Stimulated activated CD4-positive, alpha-beta T cell treated with anti-CD3 and anti-CD28 coated beads, Interleukin-4, amount 100 ng/mL, for 48 hours (primary cell): ENCODE measurements around the gene COMP.
"Not testable (repeated sequence)": the region's sequence is repeated elsewhere in the genome, so short reads cannot be mapped to it uniquely, and the experiment has no call there.

ENCODE experiments used
- DNase-seq, 2 donors: peaks; one replicate each; pipeline ENCODE4 v3.0.0-alpha.2; 2020; ENCODE audit warnings: low read depth in 2 of 2

Gene COMP

DNA sequence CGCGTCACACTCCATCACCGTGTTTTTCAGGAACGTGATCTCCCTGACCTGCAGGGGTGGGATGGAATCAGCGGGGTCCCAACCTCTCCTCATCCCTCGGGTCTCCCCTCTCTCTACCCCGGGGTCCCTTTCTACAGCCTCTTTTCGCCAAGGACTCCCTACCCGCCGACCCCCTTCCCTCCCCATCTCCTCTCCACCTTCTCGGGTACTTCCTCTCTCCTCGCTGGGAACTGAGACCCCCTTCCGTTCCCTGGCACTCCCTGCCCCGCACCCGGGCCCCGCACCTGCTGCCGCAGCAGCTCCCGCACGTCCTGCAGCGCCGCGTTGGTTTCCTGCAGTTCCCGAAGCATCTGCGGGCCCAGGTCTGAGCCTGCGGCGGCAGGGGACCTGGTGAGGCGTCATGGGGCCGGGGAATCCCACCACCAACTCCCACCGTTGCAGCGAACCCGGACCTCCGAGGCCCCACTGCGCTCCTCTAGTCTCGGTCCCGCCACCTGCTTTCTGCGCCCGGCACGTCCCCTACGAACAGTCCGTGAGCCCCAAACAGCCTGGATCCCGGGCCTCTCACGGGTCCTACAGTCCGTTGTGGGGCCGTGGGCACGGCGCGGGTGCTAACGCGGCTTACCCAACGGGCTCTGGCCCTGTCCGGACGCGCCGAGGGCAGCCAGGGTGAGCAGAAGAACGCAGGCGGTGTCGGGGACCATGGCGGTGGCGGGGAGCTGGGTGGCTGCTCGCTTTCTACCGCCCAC, at the start of gene COMP:
COMP (minus strand) TSS at position 740 of the 749 bp plus-strand sequence; CDS start at position 704, 36 bp downstream.
- DNase-seq = no peak

DNA sequence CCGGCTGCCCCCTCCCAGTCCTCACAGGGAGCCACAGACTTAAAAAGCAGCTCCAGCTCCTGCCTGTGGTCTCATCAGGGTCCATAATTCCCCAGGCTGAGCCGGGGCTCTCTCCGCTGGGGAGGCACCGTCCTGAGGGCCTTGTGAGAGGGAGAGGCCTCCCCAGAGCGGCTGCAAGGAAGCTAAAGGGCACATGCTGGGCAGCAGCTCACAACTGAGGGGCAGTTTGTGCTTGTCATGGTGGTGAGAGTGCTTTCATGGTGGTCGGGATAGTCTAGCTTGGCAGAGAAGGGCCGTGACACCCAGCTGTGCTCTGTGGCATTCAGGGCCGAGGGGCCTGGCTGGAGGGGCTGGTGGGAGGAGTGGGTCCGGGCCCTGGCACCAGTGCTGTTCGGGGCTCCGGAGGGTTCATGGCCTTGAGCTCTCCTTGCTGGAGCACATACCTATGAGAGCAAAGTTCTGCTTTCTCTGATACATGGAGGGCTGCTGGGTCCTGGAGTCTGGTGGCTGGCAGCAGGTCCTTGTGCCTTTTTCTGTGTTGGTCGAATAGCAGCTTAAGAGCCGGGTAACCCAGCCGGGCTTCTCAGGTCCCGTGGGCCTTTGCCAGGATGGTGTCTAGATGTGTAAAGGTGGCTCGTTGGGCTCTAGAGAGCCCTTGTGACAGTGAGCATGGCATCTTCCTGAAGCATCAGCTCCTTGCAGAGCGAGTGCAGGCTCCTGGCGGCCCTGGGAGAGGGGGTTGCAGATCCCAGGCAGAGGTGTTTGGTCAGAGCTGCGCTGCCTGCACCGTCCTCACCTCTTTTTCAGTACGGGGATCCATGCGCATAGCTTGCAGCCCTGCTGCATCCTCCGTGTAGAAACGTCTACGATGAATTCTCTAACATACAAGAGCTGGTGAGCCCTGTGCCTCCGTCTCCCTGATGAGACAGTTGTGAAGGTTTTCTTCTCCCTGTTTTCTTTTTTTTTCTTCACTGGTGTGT, 49.5 kb upstream of the COMP start:
- DNase-seq = no peak

DNA sequence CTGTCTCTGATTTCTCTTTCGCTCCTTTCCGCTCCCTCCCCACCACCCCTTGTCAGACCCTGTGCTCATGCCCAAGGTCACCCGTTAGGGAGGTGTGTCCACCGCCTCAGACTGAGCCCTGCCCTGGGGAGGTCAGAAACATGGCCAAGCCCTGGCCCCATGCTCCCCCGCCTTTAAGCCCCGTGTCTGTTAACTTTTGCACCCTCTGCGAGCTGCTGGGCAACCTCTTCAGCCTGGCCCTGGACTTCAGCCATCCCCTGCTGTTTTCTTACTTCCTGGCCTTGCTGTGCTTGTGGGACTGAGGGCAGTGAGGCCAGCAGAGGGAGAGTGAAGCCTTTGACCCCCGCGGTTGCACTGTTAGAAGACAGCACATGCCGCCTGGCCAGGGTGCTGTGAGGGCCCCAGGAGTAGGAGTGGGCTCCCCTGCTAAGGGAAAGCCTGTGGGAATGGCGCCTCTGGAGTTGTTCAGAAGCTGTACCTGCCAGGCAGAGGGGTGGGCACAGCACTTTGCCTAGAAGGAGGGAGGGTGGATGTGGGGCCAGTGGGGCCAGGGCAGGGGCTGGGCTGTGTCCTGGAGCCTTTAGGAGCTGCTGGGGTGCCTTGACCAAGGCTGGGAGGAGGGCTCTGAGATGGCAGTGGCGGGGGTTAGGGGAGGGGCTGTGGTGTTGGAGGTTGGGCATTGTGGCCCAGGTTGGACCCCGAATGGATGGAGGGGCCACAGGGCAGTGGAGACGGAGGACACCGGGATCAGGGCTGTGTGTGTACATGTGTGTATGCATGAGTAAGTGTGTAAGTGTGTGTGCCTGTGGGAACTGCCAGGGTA, 48.6 kb upstream of the COMP start:
- DNase-seq = no peak

DNA sequence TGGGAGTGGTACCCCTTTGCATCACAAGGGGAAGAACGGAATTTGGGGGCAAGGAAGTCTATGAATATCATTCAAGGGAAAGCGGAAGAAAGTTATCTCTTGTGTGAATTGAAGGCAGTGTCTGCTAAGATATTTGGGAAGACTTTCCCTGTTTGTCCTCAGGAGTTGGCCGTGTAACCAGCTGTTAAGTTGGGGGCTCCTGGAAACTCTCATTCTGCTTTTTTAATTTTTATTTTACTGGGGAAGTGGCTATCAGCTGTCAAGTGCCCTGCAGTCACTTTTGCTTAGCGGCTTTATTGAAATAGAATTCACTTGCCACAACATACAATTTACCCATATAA, 43.5 kb upstream of the COMP start:
- DNase-seq = no peak

DNA sequence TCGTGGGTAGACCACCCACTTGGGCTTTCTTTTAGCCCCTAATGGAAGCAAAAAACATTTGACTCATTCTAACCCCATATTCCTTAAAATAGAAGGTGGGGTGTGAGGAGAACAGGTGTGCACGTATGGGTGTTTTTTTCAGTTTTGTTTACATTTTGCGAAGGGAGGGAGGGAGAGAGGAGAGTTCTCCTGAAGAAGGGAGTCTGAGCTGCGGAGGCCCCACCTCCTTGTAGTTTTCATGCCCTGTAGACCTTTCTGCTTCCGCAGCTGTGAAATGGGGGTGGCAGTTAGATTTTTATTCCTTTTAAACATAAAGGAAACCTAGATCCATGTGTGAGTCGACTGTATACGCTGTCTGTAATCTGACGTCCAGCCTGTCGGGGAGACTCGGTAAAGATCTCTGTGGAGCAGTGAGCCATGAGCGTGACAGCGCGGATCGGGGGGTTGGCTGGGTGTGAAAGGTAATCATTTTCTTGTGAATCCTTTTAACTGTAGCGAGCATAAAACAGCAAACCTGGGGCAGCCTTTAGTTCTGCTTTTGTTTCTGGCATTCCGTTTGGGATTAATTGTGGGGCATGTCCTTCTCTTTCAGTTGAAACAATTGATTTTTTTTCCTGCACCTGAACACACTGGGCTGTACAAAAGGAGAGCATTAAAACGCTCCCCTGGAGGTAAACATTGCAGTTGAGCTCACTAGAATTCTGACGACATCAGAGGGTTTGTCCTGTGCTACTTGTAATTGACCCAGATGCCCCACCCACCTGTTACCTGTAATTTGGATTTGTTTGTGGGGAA, 42.9 kb upstream of the COMP start:
- DNase-seq = no peak

DNA sequence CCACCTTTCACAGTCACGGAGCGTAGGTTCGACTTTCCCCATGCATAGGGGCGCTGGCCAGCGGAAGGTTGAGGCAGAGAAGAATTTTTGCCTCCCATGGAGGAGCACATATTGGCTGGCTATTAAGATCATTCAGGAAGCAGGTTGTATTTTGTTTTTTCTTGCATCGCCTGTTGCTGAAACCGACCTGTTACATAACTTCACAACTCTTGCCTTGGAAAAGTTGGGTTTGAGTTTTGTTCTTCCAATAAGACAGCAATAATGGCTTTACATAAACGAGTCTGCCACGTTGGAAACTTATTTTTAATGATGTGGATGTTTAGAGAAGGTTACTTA, 42.0 kb upstream of the COMP start:
- DNase-seq = no peak

DNA sequence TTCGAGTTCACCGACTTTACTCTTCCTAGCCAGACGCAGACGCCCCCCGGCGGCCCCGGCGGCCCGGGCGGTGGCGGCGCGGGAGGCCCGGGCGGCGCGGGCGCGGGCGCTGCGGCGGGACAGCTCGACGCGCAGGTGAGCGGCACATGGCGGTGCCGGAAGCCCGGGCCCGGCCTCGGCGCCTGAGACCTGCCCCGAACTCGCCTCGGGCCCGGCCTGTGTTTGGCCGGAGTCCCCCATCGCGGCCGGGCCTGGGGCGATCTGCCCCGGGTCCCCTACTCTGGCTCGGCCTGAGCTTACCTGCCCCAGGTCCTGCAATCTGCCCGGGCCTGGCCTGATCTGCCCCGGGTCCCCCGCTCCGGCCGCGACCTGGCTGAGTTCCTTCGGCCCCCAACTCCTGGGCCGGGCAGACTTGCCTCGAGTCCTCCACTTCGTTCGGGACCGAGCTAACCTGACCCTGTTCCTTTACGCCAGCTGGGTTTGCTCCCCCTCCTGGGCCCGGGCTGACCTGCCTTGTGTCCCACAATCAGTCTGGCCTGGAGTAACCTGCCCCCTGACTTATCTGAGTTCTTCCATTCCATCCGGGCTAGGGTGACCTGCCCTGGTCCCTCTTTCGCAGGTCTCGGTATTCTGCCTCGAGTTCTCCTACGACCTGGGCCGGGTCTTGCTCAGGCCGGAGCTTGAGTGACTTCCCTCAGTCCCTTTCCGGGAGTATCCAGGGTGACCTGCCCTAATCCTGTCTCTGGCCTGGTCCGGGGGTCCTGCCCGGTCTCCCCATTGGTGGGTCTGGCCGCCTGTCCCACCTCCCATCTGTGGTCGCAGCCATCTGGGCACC, 41.4 kb upstream of the COMP start:
- no peak for DNase-seq

DNA sequence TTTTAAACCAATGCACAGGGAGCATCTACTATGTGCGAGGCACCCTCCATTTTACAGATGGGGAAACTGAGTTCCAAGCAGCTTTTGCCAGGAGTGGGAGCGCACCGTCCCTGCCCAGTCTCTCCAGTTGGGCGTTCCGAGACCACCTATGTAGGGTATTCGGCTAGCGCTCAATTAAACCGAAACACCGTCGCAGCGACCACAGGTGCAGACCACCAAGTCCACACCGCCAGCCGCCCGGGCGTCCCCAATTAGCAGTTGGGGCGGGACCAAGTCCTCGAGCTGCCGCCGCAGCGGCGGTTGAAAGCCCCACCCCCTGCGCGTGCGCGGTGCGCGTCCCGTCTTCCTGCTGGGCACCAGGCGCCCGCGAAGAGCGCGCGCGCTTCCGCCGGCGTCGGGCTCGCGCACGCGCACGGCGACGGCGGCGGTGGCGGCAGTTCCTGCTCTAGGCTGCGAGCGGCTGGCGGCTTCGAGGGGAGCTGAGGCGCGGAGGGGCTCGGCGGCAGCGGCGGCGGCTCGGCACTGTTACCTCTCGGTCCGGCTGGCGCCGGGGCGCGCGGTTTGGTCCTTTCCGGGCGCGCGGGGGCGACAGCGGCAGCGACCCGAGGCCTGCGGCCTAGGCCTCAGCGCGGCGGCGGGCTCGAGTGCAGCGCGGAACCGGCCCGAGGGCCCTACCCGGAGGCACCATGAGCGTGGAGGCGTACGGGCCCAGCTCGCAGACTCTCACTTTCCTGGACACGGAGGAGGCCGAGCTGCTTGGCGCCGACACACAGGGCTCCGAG, 40.6 kb upstream of the COMP start, which contains the start of gene UPF1:
UPF1 (plus strand) TSS at position 436 of the 782 bp plus-strand sequence; CDS start at position 687, 251 bp downstream.
- peak; percentile 95 to 97 for DNase-seq

DNA sequence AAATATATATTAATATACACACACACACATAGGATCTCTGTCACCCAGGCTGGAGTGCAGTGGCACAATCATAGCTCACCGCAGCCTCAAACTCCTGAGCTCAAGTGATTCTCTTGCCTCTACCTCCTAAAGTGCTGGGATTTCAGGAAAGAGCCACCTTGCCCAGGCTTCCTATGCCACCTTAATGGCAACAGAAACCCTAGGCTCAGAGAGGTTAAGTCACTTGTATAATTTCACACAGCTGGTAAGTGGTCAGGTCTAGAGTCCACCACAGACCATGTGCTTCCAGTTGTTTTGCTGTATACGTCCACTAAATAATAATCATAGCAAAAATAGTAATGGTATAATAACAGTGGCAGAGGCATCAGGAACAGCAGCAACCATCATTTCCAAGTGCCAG, 39.4 kb upstream of the COMP start:
- DNase-seq = no peak

DNA sequence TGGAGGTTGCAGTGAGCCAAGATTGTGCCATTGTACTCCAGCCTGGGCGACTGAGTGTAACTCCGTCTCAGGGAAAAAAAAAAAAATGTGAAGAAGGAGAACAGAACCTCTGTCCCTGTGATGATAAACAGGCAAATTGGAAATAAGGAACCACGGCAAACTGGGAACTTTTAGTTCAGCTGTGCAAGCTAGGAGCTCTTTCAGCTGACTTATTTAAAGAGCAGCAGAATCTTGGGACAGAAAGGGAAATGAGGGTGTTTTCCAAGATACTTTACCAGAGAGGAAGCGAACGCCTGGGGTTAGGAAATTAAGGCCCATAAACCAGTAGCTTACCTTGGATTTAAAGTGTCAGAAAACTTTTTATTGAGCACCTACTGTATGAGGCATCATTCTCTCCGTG, 37.7 kb upstream of the COMP start:
- DNase-seq = no peak

DNA sequence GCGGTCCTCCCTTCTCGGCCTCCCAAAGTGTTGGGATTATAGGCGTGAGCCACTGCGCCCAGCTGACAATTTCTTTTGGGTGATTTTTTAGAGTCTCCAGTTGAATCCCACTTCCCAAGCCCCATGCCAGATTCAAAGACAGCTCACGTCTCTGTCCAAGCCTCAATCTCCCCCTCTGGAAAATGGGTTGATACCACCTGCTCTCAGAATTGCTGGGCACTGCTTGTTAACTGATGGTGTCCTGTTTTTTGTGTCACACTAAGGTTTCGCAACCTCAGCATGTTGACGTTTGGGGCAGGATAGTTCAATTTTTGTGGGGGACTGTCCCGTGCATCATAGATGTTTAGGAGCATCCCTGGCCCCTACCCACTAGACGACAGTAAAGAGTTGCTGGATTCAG, 26.5 kb upstream of the COMP start:
- DNase-seq = no peak

DNA sequence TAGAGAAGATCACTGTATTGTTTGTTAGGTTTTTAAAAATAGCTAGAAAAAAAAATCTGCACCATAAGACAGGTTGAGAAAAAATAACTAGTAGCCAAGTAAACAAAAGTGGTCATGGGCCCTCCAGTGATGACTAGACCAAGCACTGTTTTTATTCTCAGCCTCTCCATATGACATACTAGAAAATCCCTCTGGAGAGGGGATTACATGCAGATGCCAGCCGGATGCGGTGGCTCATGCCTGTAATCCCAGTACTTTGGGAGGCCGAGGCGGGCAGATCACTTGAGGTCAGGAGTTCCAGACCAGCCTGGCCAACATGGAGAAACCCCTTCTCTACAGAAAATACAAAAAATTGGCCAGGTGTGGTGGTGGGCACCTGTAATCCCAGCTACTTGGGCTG, 25.5 kb upstream of the COMP start:
- DNase-seq = not testable (repeated sequence)

DNA sequence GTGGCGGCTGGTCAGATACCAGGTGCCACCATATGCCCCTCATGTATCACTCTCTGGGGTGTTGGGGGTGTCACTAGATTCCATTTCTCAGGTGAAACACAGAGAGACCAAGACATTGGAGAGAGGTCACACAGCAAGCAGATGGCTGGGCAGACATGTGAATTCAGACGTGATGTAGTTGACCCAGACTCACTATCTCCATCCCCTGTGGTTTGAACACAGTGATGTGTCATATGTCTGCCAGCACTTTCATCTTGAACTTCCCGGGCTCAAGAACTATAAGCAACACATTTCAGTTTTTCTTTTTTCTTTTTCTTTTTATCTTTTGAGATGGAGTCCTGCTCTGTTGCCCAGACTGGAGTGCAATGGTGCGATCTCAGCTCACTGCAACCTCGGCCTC, 24.6 kb upstream of the COMP start:
- DNase-seq = no peak

DNA sequence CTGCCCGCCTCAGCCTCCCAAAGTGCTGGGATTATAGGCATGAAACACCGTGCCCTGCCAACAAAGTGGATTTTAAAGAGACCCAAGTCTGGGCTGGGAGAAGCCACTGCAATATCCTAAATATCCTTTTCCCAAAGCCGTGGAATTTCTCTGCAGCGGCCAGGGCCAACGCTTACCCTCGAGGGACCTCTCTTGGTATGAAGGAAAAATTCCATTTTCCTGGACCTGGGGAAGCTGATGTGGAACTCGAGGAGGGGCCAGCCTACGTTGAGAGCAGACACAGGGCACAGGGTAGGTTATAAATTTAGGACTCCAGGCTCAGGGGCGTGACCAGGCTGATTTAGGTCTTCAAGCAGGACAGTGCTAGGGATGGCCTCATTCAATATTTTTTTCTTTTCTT, 23.0 kb upstream of the COMP start:
- DNase-seq = no peak

DNA sequence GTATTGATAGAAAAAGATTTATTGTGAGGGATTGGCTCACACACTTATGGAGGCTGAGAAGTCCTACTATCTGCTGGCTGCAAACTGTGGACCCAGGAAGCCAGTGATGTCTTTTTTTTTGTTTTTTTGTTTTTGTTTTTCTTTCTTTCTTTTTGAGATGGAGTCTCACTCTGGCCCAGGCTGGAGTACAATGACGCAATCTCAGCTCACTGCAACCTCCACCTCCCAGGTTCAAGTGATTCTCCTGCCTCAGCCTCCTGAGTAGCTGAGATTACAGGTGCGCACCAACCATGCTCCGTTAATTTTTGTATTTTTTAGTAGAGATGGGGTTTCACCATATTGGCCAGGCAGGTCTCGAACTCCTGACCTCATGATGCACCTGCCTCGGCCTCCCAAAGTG, 20.5 kb upstream of the COMP start:
- not testable (repeated sequence) for DNase-seq

DNA sequence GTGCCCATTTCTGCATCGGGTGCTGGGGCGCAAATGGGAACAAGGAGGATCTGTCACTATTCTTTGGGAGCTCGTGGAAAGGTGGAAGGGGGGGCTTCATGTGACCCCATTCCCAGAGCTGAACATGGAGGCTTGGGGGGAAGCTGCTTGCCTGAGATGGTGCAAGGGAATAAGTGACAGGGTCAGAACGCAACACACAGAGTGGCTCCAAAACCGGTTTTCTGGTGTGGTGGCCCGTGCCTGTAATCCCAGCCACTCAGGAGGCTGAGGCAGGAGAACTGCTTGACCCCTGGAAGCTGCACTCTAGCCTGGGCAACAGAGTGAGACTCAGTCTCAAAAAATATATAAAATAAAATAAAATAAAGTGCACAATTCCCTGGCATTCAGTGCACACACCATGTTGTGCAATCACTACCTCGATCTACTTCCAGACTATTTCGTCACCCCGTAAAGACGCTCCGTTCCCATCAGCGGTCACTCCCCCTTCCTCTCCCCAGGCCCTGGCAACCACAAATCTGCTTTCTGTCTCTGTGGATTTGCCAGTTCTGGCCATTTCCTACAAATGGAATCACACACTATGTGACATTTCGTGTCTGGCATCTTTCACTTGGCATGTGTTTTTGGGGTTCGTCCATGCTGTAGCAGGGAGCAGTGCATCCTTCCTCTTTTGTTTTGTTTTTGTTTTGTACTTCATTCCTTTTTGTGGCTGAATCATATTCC, 18.2 kb upstream of the COMP start:
- no peak for DNase-seq

DNA sequence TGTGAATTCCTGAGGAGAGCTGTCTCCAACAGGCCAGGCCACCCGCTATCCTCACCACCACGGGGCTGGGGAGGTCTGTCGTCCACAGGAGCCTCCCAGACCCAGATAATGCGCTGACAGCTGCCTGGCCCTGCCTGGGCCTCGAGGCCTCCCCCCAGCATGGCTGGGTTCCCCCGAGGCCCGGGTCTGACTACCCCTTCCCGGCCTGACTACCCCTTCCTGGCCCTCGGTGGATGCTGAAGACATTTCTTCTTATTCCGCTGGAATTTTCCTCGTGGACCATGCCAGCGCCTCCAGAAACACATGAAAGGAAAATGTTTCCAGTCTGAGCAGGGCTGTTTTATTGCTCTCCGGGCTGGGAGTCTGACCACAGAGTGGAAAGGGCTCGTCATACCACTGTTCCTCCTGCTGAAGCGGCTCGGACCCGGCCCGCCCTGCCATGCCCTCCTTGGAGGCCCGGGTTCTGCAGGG, 16.8 kb upstream of the COMP start:
- DNase-seq = no peak

DNA sequence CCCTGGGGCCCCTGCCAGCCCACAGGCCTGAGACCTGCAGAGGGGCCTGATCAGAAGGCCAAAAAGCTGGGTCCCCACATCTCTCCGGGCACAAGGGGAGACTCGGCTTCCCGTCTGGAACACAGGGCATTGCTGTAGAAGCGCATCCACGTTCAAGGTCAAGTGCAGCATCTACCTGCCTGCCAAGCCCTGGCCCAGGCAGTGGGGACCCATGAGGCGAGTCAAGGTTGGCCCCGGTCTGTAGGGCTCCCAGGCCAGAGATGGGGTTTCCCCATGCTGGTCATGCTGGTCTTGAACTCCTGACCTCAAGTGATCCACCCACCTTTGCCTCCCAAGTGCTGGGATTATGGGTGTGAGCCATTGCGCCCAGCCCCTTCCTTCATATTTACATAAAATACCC, 13.5 kb upstream of the COMP start:
- no peak for DNase-seq

DNA sequence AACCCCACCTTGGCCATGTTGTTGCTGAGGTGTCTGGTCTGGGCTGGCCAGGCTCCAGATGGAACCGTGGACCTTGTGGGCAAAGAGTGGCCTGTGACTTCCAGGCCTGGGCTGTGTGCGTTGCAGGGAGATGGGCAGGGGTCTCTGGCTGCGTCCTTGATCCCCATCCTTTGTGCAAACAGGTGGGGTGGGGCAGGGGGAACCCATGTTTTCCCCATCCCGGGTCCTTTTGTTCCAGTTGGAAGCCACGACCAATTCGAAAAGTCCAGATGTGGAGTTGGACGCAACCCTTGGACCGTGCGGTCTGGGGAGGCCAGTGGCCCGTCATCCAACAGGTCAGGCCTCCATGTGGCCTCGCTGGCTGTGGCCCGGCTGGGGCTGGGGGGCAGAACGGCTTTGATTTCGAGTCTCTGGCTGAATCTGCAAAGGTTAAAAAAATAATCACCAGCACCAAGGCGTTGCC, 13.1 kb upstream of the COMP start:
- DNase-seq = no peak
